Stimulated activated CD4-positive, alpha-beta T cell treated with anti-CD3 and anti-CD28 coated beads, Interleukin-15, amount 100 ng/mL, for 24 hours (primary cell): Measurements from ENCODE around the gene DGLUCY.
A peak's percentile ranks its signal among the peaks of the same experiment; 100 is the strongest.
"Not testable (repeated sequence)": the region's sequence is repeated elsewhere in the genome, so short reads cannot be mapped to it uniquely, and the experiment has no call there.

Experiments
- DNase-seq: peaks from one replicate; pipeline ENCODE4 v3.0.0-alpha.2; 2020

DGLUCY gene

GRCh38 chr14:91171291-91171690, 57.4 kb downstream of the DGLUCY start:
- no peak for DNase-seq

- peak; percentile 87 for DNase-seq
Measured at GRCh38 chr14:91173221-91173670, 59.4 kb downstream of the DGLUCY start.

- no peak for DNase-seq
Measured at GRCh38 chr14:91173904-91174303, 60.0 kb downstream of the DGLUCY start.

- DNase-seq: no peak
Measured at GRCh38 chr14:91175291-91176201, 61.7 kb downstream of the DGLUCY start.

GRCh38 chr14:91177073-91178034, 63.5 kb downstream of the DGLUCY start:
- DNase-seq: peak; percentile 69

- no peak for DNase-seq
Measured at GRCh38 chr14:91180611-91181010, 66.7 kb downstream of the DGLUCY start.

- DNase-seq: not testable (repeated sequence)
Measured at GRCh38 chr14:91182753-91183152, 68.9 kb downstream of the DGLUCY start.

GRCh38 chr14:91184559-91184958, 70.7 kb downstream of the DGLUCY start:
- DNase-seq: no peak

GRCh38 chr14:91185721-91186120, 71.8 kb downstream of the DGLUCY start:
- no peak for DNase-seq

- no peak for DNase-seq
Measured at GRCh38 chr14:91186515-91187066, 72.7 kb downstream of the DGLUCY start.

- no peak for DNase-seq
Measured at GRCh38 chr14:91187271-91187670, 73.4 kb downstream of the DGLUCY start.

GRCh38 chr14:91190853-91191252, 77.0 kb downstream of the DGLUCY start:
- DNase-seq: no peak

GRCh38 chr14:91193069-91193468, 79.2 kb downstream of the DGLUCY start:
- DNase-seq: no peak

GRCh38 chr14:91195881-91196280, 82.0 kb downstream of the DGLUCY start:
- DNase-seq: no peak

GRCh38 chr14:91197631-91198030, 83.8 kb downstream of the DGLUCY start:
- DNase-seq: no peak

GRCh38 chr14:91200802-91201201, 86.9 kb downstream of the DGLUCY start:
- DNase-seq: not testable (repeated sequence)

- DNase-seq: peak; percentile 21
Measured at GRCh38 chr14:91202234-91202974, 88.5 kb downstream of the DGLUCY start.

GRCh38 chr14:91204657-91205056, 90.8 kb downstream of the DGLUCY start:
- DNase-seq: no peak

- no peak for DNase-seq
Measured at GRCh38 chr14:91205459-91205858, 91.6 kb downstream of the DGLUCY start.

GRCh38 chr14:91207008-91207407, 93.1 kb downstream of the DGLUCY start:
- DNase-seq: no peak

GRCh38 chr14:91211017-91211416, 97.1 kb downstream of the DGLUCY start:
- no peak for DNase-seq

GRCh38 chr14:91214306-91214705, 100.4 kb downstream of the DGLUCY start:
- no peak for DNase-seq
